Activated T-cell treated with anti-CD3 and anti-CD28 coated beads, Interleukin-2, amount 50 U/mL, for 72 hours (primary cell): ENCODE results near the gene POU2F1. TPM values are rescaled to one million over a fixed set of nuclear protein-coding genes. Genes with fewer than 3 reads are reported as not detected.

Experiments
- ATAC-seq, 2 donors: fragments of 150-1000 bp; cut with Tn5 transposase; replicated peaks in 1 of 2; 2 replicates each; pipeline ENCODE4 v1.10.0; 2021; ENCODE audit warnings: moderate library complexity in 2 of 2, mild to moderate bottlenecking in 1 of 2
- DNase-seq, 2 donors: peaks; one replicate each; pipeline ENCODE4 v3.0.0; 2021 to 2022; ENCODE audit warnings: mixed read lengths in 1 of 2
- H3K27ac Mint-ChIP-seq: one replicate; pipeline ENCODE4 v1.8.0; 2022; ENCODE audit warnings: mild to moderate bottlenecking, moderate library complexity, mixed read lengths
- H3K27me3 Mint-ChIP-seq: one replicate; pipeline ENCODE4 v1.8.0; 2022; ENCODE audit warnings: low read depth, mixed read lengths
- H3K36me3 Mint-ChIP-seq, 2 donors: one replicate each; pipeline ENCODE4 v1.8.0; 2022; ENCODE audit warnings: mixed read lengths in 2 of 2, mild to moderate bottlenecking in 1 of 2; ENCODE audit not compliant: insufficient read depth in 2 of 2
- H3K4me1 Mint-ChIP-seq: one replicate; pipeline ENCODE4 v1.8.0; 2022; ENCODE audit warnings: low read depth, mixed read lengths
- H3K4me3 Mint-ChIP-seq, 2 donors: one replicate each; pipeline ENCODE4 v1.8.0; 2022; ENCODE audit warnings: mild to moderate bottlenecking in 2 of 2, mixed read lengths in 2 of 2, moderate library complexity in 2 of 2
- H3K9me3 Mint-ChIP-seq, 2 donors: one replicate each; pipeline ENCODE4 v1.8.0; 2022; ENCODE audit warnings: mixed read lengths in 2 of 2
- total RNA-seq, 2 donors: library from RNA; stranded (reverse); gene quantifications; one replicate each; pipeline ENCODE4 v1.2.3, GENCODE V29; 2022

The POU2F1 gene
- total RNA-seq, 2 donors from 2014 or later = 29.4 to 39.6 TPM

DNA sequence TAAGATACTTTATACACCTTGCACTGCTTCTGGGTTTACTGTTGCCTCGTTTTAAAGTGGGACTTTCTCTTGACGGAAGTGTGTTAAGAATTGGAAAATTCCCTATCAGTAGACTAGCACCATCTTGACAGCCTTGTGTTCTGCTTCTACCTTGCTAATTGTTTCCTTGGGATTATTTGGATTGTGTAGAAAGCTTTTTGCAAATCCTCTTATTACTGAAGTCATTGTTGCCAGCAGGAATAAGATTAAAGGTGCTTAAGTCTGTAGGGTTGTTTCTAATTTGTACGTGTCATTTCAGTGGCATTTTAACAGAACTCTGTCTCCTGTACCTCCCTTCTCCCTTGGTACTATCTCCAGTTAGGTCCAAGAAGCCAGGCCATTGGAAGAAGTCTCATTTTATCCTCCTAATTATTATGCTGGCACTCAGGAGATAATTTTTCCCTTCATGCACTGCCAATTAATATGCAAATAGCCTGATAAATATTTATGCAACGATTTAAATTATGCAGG, 107.7 kb downstream of the POU2F1 start:
- DNase-seq = no peak
- Mint-ChIP-seq H3K9me3 (peaks cover 2 to 3% of the 10 kb centered on the region in 2 donors), H3K4me1 (peaks cover 20% of the 10 kb centered on the region), H3K36me3 (peaks cover 6 to 19% of the 10 kb centered on the region in 2 donors), H3K27me3 (no peaks in the 10 kb centered on the region), H3K27ac (no peak overlapping the region), H3K4me3 (no peak overlapping the region)
- no peak for ATAC-seq

DNA sequence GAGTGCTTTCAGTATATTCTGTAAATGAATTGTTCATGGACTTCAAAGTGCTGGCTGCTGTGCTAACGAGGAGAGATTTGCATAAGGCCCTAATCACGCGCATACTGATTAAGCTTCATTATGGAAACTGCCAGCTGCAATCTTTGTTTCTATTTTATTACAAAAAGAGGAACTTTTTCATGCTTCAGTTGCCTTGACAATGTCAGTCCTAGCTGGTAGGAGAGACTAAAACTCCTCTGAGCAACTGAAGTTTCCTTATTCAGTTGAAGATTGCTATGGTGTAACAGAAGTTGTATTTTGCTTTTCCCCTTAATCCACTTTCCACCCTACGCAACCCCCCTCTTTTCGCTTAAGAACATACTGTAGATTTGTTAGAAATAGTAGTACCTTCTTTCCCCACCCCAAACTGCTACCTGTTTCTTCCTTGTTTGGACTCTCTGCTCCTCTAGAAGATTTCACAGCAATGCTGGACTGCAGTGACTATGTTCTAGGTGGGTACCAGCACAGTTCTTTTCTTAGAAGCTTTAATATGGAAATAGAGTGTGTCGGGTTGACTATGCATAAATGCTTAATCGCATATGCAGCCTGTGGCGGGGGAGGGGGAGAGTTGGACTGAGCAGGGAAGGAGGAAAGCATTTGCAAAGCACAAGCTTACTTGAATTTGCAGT, 108.3 kb downstream of the POU2F1 start:
- Mint-ChIP-seq H3K36me3 (peaks cover 6 to 13% of the 10 kb centered on the region in 2 donors), H3K27me3 (no peaks in the 10 kb centered on the region), H3K4me1 (peaks cover 22% of the 10 kb centered on the region), H3K4me3 (no peak overlapping the region), H3K9me3 (peaks cover 2 to 3% of the 10 kb centered on the region in 2 donors), H3K27ac (no peak overlapping the region)
- ATAC-seq (no peak), DNase-seq (no peak)

DNA sequence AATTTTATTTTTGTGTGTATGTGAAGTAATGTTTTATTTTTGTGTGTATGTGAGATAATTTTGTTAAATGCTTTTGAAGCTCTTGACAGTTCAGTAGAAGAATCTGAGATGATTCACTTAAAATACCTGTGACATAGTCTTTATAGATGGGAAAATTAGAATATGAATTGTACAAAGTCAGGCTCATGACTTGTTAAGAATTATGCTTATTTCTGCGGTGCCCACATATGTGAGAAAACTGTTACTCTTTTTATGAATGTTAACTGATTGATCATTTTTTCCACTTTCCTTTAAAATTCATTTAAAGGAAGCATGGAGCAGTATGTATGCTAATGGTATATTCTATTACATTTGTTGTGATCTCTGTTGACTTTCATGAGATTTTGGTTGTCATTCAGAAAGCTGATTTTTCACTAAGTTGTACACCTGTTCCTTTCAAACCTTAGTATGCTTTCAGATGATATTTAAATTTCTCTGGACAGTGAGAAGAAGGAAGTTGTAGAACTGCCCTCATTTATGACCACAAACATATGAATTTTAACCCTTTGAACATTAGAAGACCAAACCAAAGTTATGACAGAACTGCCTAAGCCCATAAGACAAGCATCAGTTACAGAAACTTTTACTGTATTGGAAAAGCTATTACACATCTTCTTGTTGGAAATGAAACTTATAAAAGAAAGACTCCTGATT, 110.1 kb downstream of the POU2F1 start:
- Mint-ChIP-seq H3K27ac (peak overlapping the region; percentile 29), H3K36me3 (peaks cover 6 to 8% of the 10 kb centered on the region in 2 donors), H3K4me1 (peaks cover 22% of the 10 kb centered on the region), H3K27me3 (no peaks in the 10 kb centered on the region), H3K9me3 (peaks cover 0 to 2% of the 10 kb centered on the region in 2 donors), H3K4me3 (no peak overlapping the region)
- ATAC-seq (peak in 1 of 2 donors; percentile 26), DNase-seq (no peak)

DNA sequence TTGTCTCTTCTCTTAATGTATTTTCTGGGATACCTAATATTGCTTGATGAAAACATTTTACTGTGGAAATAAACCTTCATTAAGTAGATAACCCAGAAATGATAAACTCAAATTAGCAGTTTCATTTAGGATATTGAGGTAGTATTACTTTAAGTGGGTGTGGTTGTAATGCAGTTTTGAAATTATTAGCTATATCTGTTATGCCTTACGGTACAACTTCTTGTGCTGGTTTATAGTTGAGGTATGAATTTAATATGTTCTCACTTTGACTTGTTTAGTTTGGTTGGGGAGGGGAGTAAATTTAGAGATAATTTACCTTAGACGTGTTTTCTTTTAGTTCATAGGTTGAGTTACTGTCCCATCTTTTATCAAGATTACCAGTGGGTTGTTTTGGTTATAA, 111.0 kb downstream of the POU2F1 start:
- Mint-ChIP-seq H3K4me3 (peak overlapping the region in 1 of 2 donors; percentile 38), H3K27ac (no peak overlapping the region), H3K9me3 (peaks cover 0 to 2% of the 10 kb centered on the region in 2 donors), H3K4me1 (peaks cover 22% of the 10 kb centered on the region), H3K27me3 (no peaks in the 10 kb centered on the region), H3K36me3 (peaks cover 5 to 9% of the 10 kb centered on the region in 2 donors)
- DNase-seq (no peak), ATAC-seq (no peak)

DNA sequence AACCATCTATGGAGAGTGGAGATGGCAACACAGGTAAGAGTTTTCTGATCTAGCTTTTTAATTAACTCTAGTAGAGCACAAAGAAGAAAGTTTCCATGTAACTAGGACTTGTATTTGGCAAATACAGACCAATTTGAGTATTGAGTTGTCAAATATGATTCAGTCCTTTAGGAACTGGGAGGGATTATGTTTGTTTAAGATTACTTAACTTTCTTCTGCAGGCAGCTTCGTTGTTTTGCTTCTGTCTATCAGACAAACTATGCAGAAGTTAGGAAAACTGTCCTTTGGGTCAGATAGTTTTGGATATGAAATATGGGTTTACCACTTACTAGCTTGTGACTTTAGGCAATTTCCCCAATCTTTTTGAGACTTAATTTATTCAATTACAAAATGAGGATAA, 111.8 kb downstream of the POU2F1 start:
- no peaks in the 10 kb centered on the region for H3K27me3 Mint-ChIP-seq
- peaks cover 8 to 16% of the 10 kb centered on the region in 2 donors for H3K36me3 Mint-ChIP-seq
- H3K4me3 Mint-ChIP-seq = no peak overlapping the region
- H3K9me3 Mint-ChIP-seq = peaks cover 2 to 3% of the 10 kb centered on the region in 2 donors
- ATAC-seq (no peak), DNase-seq (no peak)
- H3K4me1 Mint-ChIP-seq = peaks cover 22% of the 10 kb centered on the region
- no peak overlapping the region for H3K27ac Mint-ChIP-seq

DNA sequence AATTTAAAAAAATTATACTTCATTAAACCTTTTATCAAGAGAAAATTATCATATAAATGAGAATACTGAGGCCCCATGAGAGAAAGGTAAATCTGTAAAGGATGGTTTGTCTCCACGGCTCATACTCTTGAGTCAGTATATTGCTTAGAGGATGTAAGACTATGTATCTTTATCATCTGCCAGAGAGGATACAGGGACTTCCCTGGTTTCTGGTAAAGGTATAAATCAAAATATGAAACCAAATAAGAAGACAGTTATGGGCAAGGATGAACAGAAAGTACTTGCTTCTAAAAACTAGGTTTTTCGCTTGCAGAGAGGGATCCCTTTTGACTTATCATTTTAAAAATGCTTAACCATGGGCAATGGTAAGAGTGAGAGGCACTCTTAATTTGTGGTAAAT, 112.4 kb downstream of the POU2F1 start:
- ATAC-seq = peak in 1 of 2 donors; percentile 53
- peaks cover 2 to 3% of the 10 kb centered on the region in 2 donors for H3K9me3 Mint-ChIP-seq
- peaks cover 22% of the 10 kb centered on the region for H3K4me1 Mint-ChIP-seq
- H3K36me3 Mint-ChIP-seq = peaks cover 8 to 18% of the 10 kb centered on the region in 2 donors
- no peaks in the 10 kb centered on the region for H3K27me3 Mint-ChIP-seq
- H3K27ac Mint-ChIP-seq = no peak overlapping the region
- no peak for DNase-seq
- H3K4me3 Mint-ChIP-seq = no peak overlapping the region

DNA sequence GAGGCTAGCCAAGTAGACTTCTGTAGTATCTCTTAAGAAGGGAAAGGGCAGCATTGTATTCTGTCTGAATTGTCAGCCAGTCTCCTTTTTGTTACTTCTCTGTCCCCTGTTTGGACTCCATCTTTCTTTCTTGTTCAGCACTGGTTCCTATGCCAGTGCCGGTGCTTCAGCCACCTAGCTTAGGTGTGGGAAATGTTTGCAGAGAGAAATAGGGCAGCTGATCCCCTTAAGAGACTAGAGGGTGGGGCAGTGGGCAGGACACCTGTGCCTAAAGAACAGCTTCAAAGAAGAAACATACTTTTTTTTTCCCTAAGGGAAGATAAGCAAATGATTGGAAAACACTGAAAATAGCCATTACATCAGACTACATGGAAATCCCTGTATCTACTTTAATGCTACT, 113.0 kb downstream of the POU2F1 start:
- no peaks in the 10 kb centered on the region for H3K27me3 Mint-ChIP-seq
- H3K4me1 Mint-ChIP-seq = peaks cover 22% of the 10 kb centered on the region
- no peak overlapping the region for H3K4me3 Mint-ChIP-seq
- no peak for ATAC-seq
- H3K27ac Mint-ChIP-seq = no peak overlapping the region
- H3K36me3 Mint-ChIP-seq = peaks cover 8 to 20% of the 10 kb centered on the region in 2 donors
- DNase-seq = no peak
- H3K9me3 Mint-ChIP-seq = peaks cover 2 to 3% of the 10 kb centered on the region in 2 donors

DNA sequence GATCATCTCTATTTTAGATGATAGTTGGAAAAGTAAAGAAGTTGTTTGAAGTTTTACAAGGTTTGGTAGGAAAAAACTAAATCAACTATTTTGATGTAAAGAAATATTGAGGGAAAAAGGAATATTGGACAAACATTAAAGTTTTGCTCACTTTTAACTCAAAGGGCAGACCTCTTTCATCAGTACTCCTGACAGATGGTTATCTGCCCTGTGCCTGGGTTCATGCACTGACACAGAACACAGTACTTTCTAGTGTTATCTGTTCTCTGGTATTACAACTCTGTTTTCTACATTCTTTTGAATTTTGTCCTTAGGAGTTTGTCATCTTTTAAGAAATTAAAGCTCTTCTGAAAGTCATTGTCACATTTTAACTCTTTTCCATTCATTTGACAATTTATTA, 118.7 kb downstream of the POU2F1 start:
- no peak for ATAC-seq
- Mint-ChIP-seq H3K27me3 (no peaks in the 10 kb centered on the region), H3K4me3 (no peak overlapping the region), H3K9me3 (peaks cover 2 to 3% of the 10 kb centered on the region in 2 donors), H3K4me1 (peaks cover 5% of the 10 kb centered on the region), H3K36me3 (peaks cover 8 to 19% of the 10 kb centered on the region in 2 donors), H3K27ac (no peak overlapping the region)
- no peak for DNase-seq

DNA sequence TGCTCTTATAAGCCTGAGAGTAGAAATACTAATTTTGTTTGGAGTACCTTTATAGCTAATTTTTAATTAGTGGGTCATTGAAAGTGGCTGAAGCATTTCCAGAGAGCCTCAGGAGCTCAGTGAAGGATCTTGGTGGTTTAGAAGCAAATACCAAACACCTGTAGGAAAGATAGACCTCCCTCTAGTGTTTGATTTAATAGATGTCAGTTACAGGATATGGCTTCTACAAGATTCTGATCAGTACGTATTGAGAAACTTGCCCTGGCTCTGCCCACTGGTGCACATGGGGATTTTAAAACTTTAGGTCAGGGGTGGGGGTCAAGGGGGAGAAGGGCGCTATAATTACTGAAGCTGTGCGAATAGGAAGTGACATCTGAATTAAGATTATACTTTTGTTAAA, 122.2 kb downstream of the POU2F1 start:
- H3K27ac Mint-ChIP-seq = no peak overlapping the region
- no peaks in the 10 kb centered on the region for H3K27me3 Mint-ChIP-seq
- H3K4me1 Mint-ChIP-seq = peaks cover 5% of the 10 kb centered on the region
- H3K9me3 Mint-ChIP-seq = no peaks in the 10 kb centered on the region
- ATAC-seq = no peak
- H3K36me3 Mint-ChIP-seq = peaks cover 0 to 2% of the 10 kb centered on the region in 2 donors
- H3K4me3 Mint-ChIP-seq = no peak overlapping the region
- DNase-seq = no peak

DNA sequence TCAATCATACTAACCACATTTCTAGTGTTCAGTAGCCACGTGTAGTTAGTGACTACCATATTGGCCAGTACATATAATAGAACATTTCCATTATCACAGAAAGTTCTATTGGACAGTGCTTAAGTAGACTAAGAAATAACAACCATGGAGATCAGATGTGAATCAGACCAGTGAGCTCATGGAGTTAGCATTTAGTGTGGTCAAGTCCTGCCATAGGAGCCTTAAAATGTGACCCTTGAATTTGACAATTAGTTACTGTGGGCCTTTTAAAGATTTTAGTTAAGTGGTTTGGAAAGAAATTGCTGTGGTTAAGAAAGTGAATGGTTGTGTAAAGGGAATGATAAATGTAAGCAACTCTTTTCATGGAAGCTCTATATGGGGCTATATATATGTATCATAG, 123.4 kb downstream of the POU2F1 start:
- no peak for DNase-seq
- Mint-ChIP-seq H3K27me3 (no peaks in the 10 kb centered on the region), H3K27ac (peak overlapping the region; percentile 5), H3K4me3 (no peak overlapping the region), H3K4me1 (peaks cover 5% of the 10 kb centered on the region), H3K9me3 (no peaks in the 10 kb centered on the region), H3K36me3 (no peaks in the 10 kb centered on the region)
- ATAC-seq = no peak

DNA sequence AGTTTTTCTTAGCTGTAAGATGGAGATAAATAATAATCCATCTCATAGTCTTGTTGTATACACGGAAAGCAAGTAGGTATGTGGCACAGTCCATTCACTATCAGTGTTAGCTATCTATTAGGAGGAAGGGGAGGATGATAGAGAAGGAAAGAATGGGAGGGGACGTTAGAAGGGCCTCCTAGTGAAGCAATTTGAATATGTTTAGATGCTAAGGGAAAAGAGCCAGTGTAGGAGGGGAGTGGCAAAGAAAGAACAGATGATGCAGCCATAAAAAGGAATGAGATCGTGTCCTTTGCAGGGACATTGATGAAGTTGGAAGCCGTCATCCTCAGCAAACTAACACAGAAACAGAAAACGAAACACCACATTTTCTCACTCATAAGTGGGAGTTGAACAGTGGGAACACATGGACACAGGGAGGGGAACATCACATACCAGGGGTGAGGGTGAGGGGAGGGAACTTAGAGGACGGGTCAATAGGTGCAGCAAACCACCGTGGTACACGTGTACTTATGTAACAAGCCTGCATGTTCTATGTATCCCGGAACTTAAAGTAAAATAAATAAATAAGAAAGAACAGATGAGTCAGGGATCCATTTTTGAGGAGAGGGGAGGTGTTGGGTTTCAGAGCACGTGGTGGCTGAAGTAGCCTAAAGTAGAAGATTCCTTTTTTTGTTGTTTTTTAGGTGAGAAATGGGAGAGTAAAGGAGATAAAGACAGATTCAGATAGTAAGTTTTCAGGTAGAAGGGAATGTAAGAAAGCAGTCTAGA, 124.1 kb downstream of the POU2F1 start:
- Mint-ChIP-seq H3K4me1 (peaks cover 5% of the 10 kb centered on the region), H3K27me3 (no peaks in the 10 kb centered on the region), H3K9me3 (no peaks in the 10 kb centered on the region), H3K4me3 (no peak overlapping the region), H3K27ac (peak overlapping the region; percentile 2), H3K36me3 (no peaks in the 10 kb centered on the region)
- ATAC-seq (no peak), DNase-seq (no peak)

DNA sequence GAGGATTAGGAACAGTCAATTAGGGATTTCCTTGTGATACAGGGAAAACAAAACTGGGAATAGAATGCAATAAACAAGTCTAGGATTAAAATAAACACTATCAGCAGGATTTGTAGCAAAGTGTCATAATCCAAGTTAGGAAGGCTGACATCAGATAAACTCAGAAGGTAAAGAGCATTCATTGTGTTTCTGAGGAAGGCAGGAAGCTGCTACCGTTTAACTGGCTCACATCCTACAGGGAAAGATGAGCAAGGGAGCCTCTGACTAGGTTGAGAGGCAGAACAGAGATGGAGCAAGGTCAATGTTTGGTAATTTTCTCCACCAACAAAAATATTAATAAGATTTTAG, 124.7 kb downstream of the POU2F1 start:
- Mint-ChIP-seq H3K27me3 (no peaks in the 10 kb centered on the region), H3K9me3 (no peaks in the 10 kb centered on the region), H3K4me3 (no peak overlapping the region), H3K4me1 (peaks cover 4% of the 10 kb centered on the region), H3K27ac (no peak overlapping the region), H3K36me3 (no peaks in the 10 kb centered on the region)
- DNase-seq (no peak), ATAC-seq (no peak)

DNA sequence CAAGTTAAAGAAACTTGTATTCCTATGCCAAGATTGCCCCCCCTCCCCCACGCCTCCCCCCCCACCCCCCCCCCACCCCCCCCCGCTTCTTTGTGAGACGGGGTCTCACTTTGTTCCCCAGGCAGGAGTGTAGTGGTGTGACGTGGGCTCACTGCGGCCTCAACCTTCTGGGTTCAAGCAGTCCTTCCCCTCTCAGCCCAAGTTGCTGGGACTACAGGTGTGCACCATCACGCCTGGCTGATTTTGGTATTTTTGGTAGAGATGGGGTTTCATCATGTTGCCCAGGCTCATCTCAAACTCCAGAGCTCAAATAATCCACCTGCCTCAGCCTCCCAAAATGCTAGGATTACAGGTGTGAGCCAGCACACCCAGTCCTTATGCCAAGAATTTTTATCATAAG, 136.6 kb downstream of the POU2F1 start:
- ATAC-seq (no peak), DNase-seq (no peak)
- Mint-ChIP-seq H3K4me1 (no peaks in the 10 kb centered on the region), H3K36me3 (peaks cover 2 to 4% of the 10 kb centered on the region in 2 donors), H3K9me3 (peaks cover 2 to 4% of the 10 kb centered on the region in 2 donors), H3K27ac (no peak overlapping the region), H3K27me3 (no peaks in the 10 kb centered on the region), H3K4me3 (no peak overlapping the region)
